Breast epithelium (tissue), 3 donors: ENCODE measurements around the gene MED10.

Experiments
- CTCF ChIP-seq, 3 donors: fragments of 450-650 bp; IDR thresholded peaks; one replicate each; pipeline ENCODE4 v1.5.1; 2016 to 2017; ENCODE audit warnings: antibody characterized with exemption in 3 of 3, mild to moderate bottlenecking in 3 of 3, moderate library complexity in 3 of 3
- POLR2AphosphoS5 ChIP-seq, 3 donors: sonication (generic); formaldehyde crosslinking; IDR thresholded peaks; one replicate each; pipeline ENCODE4 v1.6.1; 2017; ENCODE audit warnings: antibody characterized with exemption in 3 of 3

GRCh38 chr5:6378766-6379103 lies 388 bp upstream of the MED10 start:
- TF ChIP-seq POLR2AphosphoS5 (IDR thresholded peaks at IDR 0.05), result no peak
- no peak for TF ChIP-seq CTCF (IDR thresholded peaks at IDR 0.05)
